Fibroblast of skin of left quadriceps (primary cell): ENCODE measurements around the gene TSPAN9.

Source experiments
- DNase-seq, 2 experiments: peaks; one replicate each; pipeline ENCODE4 v3.0.0-alpha.2; 2013; ENCODE audit warnings: low read depth in 2 of 2

The TSPAN9 gene

DNA sequence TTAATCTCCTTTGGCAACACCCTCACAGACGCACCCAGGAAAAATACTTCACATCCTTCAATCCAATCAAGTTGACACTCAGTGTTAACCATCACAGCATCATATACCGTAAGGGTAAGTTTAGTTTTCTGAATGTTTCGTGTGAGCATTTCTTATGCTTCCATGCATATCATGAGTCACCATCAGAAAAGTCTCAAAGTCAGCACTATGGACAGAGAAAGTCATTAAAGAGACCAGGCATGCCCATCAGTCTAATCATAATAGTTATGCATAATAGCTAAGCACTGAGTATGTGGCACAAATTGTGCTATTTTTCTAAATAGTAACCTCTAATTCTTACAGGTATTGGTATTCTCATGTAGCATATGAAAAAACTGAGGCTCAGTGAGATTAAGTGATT, 255.0 kb downstream of the TSPAN9 start:
- no peak for DNase-seq

DNA sequence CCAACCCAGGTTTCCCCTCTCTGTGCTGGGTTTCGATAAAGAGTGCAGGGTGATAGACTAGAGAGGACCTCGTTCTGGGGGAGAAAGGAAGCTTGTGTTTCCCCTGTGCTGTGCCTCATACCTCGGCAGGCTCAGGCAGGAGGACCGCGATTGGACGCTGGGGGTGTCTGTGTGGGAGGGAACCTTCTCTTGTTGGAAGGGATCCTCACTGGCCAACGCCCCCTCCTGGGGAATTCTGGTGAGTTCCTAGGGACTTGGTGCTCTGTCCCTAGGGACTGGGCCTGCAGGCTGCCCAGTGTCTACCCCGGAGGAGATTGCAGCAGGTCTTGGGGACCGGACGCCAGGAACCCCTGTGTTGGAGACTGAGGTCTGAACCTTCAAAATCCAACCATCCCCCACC, 256.4 kb downstream of the TSPAN9 start:
- DNase-seq = no peak

DNA sequence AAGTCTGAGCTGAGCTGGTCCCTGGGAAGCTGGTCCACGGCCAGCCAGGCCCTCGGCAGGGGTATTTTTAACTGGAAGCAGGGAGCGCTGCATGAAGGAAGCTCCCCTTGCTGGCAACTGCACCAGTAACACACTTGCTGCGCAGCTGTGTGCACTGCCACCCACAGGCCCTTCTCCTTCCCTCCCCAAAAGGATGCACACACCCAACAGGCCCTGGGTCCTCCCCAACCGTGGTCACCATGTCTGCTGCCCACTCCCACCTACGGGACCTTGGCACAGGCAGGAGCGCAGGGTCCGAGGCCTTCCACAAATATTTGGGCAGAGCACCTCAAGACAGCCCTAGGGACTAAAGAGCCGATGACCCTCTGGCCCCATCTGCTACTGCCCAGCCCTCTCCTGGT, 256.8 kb downstream of the TSPAN9 start:
- DNase-seq = no peak

DNA sequence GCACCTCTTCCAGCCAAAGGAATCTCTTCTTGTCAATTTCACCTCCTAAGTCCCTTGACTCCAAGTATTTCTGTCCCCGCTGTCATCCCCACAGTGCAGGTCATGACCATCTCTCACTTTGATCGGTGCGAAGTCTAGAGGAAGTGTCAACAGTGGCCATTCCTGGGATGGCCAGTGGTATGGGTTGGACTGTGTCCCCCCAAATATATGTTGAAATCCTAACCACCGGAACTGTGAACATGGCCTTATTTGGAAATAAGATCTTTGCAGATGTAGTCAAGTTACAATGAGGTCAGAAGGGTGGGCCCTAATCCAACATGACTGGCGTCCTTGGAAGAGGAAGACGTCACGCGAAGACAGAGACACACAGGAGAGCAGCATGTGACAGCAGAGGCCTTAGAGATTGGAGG, 257.9 kb downstream of the TSPAN9 start:
- DNase-seq = no peak
